Kidney glomerular epithelial cell (primary cell): ENCODE data around the gene PPP3CA.
A peak's percentile ranks its signal among the peaks of the same experiment; 100 is the strongest.

Source experiments
- DNase-seq: peaks from one replicate; lab custom pipeline; 2025; lab: John Stamatoyannopoulos, UW

The PPP3CA gene

GRCh38 chr4:101050088-101050836 lies 297.1 kb downstream of the PPP3CA start:
- DNase-seq, result no peak

GRCh38 chr4:101049549-101050001 lies 297.8 kb downstream of the PPP3CA start:
- no peak for DNase-seq

GRCh38 chr4:101044766-101045165 lies 302.6 kb downstream of the PPP3CA start:
- DNase-seq, result no peak

GRCh38 chr4:101042847-101043246 lies 304.5 kb downstream of the PPP3CA start:
- DNase-seq, result no peak

GRCh38 chr4:101040776-101041175 lies 306.6 kb downstream of the PPP3CA start:
- no peak for DNase-seq

- no peak for DNase-seq
Measured at GRCh38 chr4:101039367-101039766, 308.0 kb downstream of the PPP3CA start.

- no peak for DNase-seq
Measured at GRCh38 chr4:101037938-101038413, 309.4 kb downstream of the PPP3CA start.

GRCh38 chr4:101037249-101037648 lies 310.1 kb downstream of the PPP3CA start:
- DNase-seq, result no peak

GRCh38 chr4:101035487-101035886 lies 311.8 kb downstream of the PPP3CA start:
- DNase-seq, result no peak

GRCh38 chr4:101033986-101034385 lies 313.3 kb downstream of the PPP3CA start:
- no peak for DNase-seq

GRCh38 chr4:101032541-101032940 lies 314.8 kb downstream of the PPP3CA start:
- no peak for DNase-seq

GRCh38 chr4:101031971-101032370 lies 315.4 kb downstream of the PPP3CA start:
- DNase-seq, result no peak

- DNase-seq, result no peak
Measured at GRCh38 chr4:101028886-101029285, 318.4 kb downstream of the PPP3CA start.

- DNase-seq, result no peak
Measured at GRCh38 chr4:101027721-101028120, 319.6 kb downstream of the PPP3CA start.

- no peak for DNase-seq
Measured at GRCh38 chr4:101025755-101026154, 321.6 kb downstream of the PPP3CA start.

- DNase-seq, result no peak
Measured at GRCh38 chr4:101022151-101023024, 324.9 kb downstream of the PPP3CA start.

GRCh38 chr4:101020956-101021355 lies 326.4 kb downstream of the PPP3CA start:
- DNase-seq, result peak; percentile 17

- peak; percentile 15 for DNase-seq
Measured at GRCh38 chr4:101019941-101020401, 327.4 kb downstream of the PPP3CA start.

- DNase-seq, result no peak
Measured at GRCh38 chr4:101019313-101019712, 328.0 kb downstream of the PPP3CA start.

- no peak for DNase-seq
Measured at GRCh38 chr4:101018836-101019235, 328.5 kb downstream of the PPP3CA start.

GRCh38 chr4:101014417-101014816 lies 332.9 kb downstream of the PPP3CA start:
- peak; percentile 37 for DNase-seq

- DNase-seq, result no peak
Measured at GRCh38 chr4:101010987-101011386, 336.3 kb downstream of the PPP3CA start.

- no peak for DNase-seq
Measured at GRCh38 chr4:101009471-101009870, 337.9 kb downstream of the PPP3CA start.
